NCI-H82 treated with DMSO at 0.1 percent for 48 hours (cell line): Measurements from ENCODE around the gene FAM81B.

Experiments
- DNase-seq: peaks from one replicate; lab custom pipeline; 2025; ENCODE audit not compliant: unreplicated experiment; lab: John Stamatoyannopoulos, UW

Gene FAM81B

DNA sequence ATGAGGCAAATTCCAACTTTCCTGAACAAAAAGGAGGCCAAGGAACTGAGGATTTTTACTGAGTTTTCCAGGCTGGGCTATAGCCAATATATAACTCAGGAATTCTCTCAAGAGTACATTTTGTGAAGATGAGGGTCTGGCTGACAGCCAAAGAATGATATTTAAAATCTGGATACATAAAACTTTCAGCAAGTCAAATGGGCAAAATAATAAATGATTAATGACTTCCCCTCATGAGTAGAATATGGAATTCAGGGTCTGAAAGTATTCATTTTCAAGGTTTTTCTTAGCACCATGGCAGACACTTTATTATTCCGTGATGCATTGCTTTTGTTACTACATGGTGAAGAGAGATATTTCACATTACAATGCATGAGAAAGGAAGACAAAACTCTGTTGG lies 7.8 kb downstream of the FAM81B start:
- no peak for DNase-seq

DNA sequence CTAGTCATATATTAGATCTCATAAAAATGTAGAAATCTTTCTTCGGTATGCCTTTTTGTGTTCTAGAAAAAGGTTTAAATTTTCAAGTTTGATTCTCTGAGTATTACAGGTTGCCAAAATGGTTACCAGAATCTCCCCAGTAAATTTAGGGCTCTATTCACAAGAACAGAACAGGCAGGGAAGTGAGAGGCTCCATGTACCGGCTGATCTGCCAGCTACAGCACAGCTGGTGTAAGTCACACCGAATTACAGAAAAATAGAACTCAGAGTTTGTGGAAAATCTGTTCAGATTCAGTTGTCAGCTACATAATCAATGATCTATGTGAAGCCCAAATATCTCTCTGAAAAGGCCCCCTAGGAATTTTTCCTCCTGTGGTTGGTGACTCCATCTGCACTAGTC lies 10.5 kb downstream of the FAM81B start:
- no peak for DNase-seq

DNA sequence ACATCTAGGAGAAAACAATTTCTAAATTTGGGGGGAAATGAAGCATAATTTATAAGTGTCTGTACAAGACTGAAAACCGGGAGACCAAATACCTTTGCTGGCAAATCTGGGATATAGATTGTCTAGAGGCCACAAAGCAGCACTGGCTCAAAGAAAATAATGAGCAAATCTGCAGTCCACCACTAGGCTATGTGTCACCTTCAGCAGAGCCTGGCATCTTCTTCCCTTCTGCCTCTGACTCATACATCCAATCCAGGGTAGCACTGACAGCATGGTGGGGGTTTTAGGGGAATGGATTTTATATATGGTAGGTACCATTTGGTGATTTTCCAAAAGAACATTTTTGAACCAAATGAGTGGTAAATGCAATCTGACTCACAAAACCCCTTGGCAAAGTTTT lies 12.8 kb downstream of the FAM81B start:
- no peak for DNase-seq

DNA sequence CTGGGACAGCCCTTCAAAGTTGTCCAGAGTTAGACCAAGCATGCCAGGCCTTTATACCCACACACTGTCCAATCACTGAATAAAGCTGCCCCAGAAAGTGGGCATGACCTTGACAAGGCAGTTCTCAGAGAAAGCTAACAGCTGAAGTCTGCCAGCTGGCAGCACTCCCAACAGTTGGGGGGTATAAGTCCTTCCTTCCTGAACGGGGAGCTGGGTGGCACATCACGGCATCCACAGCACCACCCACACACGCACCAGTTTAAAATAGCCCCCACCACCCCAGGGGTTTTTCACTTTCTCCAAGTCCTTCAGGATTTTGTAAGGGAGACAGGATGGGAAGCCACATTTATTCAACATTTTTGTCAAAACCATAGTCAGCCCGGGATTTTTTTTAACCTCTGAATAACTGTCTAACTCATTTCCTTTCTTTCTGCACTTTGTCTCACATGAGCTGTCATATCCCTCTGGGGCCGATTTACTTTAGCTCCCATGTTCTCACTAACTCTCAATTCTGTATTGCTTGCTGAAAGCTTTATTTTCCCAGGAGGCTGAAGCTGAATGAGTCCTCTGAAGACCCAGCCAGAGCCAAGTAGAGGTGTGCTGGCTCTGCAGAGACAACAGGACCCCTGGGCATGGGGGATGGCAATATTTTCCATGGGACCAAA lies 15.4 kb downstream of the FAM81B start:
- DNase-seq: no peak

DNA sequence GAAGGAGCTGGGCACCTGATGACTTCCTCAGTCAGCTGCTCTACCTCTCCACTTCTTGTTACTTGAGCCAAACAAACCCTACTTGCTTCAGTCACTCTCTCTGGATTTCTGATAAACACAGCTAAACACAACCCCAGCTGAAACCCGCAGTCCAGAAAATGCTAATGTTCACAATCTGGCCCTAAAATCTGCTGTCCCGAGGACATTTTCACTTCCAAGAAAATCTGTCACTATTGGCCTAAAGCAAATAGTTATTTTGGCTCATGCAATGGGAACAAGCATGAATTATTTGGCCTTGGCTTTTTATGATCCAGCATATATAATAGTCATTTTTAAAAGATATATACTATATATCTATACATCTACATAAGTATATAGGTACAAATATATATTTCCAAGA lies 19.1 kb downstream of the FAM81B start:
- no peak for DNase-seq

DNA sequence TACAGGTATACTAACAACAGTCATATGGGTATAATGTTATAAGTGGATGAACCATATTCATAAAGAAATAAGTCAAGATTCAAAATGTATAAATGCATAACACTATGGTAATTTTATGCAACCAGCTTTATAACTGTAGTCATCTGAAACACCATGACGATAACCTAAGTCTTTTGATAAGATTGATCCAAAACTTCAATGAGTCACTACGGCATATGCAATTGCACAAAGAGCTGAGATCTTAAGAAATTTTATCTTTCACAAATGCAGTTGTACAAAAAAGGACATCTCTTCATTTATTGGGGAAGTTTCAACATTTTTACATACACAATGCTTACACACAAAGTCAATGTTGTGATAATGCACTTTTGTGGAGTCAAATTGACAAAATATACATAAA lies 20.3 kb downstream of the FAM81B start:
- DNase-seq: no peak

DNA sequence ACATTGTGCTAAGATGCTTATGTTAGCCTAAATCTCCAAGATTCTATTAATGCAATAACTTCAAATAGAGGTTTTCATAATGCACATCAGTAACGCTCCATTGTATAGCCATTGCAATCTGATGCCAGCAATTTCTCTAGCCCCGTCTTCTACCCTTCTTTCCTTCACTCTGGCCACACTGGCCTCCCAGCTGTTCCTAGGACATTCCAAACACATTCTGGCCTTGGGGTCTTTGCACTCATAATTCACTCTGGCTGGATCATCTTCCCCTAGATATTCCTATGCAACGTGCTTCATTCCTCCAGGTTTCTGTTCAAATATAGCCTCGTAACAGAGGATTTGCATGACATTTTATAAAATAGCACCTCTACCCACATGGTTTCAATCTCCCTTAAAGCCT lies 23.3 kb downstream of the FAM81B start:
- DNase-seq: no peak

DNA sequence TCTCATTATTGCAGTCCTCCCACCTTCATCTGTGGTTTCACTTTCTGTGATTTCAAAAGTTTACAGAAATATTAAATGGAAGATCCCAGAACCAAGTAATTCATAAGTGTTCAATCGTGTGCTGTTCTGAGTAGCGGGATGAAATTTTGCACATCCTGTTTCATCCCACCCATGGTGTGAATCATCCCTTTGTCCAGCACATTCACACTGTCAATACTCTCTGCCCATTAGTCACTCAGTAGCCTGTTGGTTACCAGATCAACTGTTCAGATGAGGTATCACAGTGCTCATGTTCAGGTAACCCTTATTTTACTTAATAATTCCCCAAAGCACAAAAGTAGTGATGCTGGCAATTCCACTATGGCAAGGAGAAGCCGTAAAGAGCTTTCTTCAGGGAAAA lies 26.8 kb downstream of the FAM81B start:
- DNase-seq: no peak

DNA sequence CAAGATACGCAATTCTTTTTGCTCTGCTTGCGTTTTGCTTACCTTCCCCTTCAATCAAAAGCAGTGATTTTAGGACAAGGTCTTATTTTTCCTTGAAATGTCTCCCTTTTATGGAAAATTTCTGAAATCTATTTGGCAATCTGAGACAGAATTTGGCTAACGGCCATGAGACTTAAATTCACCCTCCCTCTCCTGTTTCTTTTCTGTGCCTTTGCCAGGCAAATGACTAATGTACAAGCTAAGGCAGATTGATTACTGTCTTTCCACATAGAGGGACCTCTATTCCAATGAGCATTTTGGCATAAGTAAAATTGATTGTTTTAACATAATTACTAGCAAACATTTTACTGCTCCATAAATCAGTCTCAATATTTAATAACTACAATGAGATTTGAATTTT lies 31.7 kb downstream of the FAM81B start:
- DNase-seq: no peak

DNA sequence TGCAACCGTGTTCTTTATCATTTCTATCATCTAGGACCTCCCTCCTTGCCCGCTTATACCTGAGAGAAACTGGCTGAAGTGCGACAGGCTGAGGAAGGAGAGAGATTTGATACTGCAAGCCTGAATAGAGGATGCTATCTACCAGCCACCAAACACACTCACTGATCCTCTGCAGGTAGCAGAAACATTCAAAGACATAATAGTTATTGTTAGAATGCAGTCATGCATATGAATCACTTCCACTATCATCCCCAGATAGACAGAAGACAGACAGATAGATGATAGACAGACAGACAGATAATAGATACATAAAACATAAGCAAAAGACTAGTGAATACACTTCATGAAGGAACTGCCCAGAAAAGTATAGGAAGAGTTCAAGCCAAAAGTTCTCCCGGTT lies 32.9 kb downstream of the FAM81B start:
- DNase-seq: no peak

DNA sequence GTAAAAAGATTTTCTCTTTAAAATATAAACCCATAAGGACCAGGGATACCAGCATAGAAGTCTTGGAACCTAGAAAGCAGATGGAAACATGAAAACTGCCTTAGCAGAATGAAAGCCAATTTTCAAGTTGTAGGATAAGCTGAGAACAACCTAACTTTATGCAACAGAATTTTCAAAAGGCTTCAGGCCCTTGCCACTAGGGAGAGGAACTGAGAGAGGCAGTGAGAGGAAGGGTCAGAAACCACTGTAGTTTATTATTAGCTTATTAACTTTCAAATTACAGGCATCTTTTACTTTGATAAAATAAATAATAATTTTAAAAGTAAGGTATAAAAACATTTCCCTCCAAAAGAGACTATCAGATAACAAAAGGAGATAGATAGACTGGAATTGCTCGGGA lies 33.4 kb downstream of the FAM81B start:
- DNase-seq: no peak

DNA sequence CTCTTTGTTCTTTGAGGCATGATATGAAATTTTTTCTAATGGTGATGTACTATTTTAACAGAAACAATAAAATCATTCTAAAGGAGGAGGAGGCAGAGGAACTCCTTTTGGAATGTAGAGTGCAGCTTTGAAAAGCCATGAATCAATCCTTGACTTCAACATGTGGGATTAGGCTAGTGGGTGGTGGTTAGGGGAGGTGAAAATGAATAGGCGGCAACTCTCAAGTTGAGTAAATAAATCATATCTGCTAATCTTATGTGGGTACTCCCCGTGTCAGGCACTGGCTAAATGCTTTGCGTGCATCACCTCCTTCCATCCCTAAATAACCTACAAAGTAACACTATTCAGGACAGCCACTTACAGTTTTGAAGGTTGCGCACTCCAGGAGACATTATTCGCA lies 35.1 kb downstream of the FAM81B start:
- no peak for DNase-seq

DNA sequence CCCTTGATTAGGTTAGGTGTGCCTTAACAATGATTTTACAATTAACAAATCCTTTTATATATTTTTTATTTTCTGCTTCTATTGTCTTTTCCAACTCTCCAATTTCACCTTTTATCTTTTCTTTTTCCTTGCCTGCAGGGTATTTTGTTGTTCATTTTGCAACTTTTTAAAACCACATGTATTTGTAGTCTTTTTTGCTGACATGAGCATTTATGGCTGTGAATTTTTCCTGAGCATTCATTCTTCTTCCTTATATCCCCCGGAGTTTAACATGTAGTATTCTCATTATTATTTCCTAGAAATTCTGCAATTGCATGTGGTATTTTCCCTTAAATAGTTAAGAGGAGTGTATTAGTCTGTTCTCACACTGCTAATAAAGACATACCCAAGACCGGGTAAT lies 41.6 kb downstream of the FAM81B start:
- DNase-seq: no peak

DNA sequence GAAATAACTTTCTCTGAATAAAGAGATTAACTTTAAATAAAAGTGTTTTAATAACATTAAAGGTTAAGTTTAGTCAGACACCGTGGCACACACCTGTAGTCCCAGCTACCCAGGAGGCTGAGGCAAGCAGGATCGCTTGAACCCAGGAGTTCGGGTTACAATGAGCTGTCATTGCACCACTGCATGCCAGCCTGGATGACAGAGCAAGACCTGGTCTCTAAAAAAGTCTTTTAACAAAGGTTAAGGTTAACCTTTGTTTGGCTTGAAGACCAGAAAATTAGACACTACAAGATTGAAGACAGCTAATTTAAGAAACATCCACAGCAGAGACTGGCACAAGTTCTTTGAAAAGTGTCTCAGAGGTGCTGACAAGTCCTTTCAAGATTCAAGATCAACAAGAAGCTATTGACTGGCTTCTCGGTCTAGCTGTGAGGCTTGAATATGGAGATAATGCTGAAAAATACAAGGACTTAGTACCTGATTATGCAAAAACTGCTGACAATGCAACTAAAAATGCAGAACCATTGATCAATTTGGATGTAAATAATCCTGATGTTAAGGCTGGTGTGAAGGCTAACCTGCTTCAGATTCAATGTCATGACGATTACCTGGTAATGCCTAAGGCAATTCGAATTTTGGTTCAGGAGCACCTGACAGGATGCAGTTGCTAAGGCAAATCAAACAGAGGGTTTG lies 48.8 kb downstream of the FAM81B start:
- no peak for DNase-seq

DNA sequence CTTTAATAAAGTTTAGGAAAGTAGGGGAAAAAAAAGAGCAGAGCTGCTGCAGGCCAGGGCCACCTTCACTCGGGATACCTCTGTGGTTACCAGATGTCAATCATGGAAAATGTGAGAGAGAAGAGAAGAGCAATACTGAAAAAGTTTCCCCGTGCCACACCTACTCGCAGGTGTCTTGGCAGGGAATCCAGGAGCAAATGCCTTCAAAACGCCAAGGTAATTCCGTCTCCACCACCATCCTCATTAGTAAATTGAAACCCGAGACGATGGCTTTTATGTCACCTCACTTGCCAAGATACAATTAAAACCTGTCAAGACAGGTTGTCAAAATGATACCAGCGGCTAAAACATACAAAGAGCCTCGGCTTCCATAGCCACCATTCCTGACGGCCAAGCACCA lies 49.7 kb downstream of the FAM81B start:
- DNase-seq: no peak

DNA sequence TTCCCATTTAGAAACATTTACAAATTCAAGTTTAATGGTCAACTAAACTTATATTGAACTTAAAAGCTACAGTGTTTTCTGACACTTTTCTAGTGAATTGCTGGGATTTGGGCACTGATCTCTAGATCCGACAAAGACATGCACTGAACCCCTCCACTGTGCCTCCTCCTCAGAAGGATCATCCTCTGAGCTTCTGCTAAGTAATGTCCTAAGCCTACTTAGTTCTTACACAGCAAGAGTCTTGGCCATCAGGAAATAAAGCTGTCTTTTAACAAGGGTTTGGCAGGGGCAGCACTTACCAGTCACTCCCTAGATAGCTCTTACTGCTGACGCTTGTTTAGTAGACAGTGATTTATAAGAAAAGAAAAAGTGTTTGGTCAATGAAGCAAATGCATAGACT lies 50.5 kb downstream of the FAM81B start:
- DNase-seq: peak; percentile 83

DNA sequence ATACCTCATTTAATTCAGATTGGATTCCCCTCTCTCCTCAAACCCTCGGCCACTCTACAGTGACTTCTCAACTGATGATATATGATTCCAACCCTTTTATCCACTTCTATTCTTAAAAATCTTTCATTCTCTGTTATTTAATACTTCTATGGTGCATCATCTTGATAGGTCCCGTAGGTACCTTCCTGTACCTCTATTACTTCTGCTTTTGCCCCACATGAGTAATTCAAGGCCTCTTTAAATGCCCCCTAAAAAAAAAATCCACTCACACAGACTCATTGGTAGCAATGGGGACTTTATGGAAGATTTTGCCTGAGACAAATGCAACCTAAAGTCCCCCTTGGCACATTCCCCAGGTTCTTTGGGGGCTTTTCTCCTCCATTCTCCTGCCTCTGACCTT lies 54.3 kb downstream of the FAM81B start:
- no peak for DNase-seq

DNA sequence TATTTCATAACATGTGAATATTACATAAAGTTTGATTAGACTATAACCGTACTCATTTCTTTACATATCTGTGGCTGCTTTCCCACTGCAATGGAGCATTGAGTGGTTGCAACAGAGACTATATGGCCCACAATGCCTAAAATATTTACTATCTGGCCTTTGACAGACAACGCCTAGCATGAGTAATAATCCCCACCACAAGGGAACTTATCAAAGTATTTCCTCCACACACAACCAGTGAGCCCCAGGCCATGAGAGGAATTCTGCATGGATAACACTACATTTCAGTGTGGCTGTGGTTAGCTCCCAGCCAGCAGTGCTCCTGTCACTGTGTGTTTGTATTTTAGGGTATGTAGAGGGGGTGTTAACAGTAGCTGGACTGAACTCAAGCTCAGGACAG lies 54.8 kb downstream of the FAM81B start:
- no peak for DNase-seq

DNA sequence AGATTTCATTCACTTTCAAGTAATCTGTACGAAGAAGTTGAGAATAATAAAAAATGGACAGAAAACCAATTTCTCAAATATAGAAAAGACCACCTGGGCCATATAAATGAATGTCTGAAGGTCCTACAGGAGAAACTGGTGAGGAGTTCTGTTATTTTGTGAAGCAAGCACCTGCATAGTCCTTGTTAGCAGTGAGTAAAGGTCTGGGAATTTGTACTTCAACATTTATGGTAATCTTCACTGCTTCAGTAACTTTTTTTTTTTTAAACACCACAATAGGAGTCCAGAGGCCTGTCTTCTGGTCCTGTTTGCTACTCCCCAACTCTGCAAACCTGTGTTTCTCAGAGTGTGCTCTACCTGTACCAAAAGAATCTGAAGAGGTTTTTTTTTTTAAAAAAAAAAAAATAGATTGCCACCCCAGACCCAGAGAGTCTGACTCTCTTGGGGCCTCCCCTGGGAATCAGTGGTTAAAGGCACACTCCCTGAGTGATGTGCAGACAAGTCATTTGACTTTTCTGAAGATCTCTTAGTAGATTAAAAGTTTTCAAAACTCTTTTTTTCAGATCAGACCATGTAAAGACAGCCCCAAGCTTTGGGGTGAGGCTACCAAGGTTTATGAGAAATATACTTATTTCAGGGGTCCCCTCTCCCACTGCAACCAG lies 55.5 kb downstream of the FAM81B start:
- no peak for DNase-seq

DNA sequence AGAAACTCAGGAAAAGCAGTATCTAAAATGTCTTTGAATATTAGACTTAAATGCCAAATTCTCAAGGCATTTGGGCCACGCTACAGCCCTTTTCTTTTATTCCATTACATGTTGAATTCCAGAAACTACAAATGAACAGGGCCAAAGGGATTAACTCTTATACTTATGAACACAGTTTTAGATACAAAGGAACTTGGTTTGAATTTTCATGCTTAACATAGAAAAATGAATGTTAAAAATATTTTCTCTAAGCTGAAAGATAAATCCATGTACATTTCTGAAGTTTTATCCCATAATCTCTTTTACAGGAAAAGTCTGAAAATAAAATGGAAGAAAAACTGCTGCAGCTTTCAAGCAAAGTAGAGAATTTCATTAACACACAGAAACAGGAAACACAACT lies 56.8 kb downstream of the FAM81B start:
- DNase-seq: no peak

DNA sequence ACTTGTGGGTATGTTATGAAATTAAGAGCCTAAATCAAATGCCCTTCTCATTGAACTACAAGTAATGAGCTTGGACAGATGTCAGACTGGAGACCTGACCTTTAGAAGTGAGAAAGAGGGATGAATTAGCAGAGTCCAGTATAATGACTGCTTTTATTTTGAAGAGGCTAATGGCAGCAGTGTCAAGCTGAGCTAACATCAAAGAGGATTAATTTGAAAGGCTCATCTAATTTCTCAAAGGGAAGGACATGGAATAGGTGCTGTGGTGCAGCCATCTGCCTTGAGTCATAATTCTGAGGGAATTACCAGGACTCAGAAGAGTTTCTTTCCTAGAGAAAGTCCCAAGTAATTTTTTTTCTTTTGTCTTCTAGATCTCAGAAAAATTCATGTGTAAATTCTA lies 57.6 kb downstream of the FAM81B start:
- peak; percentile 96 for DNase-seq

DNA sequence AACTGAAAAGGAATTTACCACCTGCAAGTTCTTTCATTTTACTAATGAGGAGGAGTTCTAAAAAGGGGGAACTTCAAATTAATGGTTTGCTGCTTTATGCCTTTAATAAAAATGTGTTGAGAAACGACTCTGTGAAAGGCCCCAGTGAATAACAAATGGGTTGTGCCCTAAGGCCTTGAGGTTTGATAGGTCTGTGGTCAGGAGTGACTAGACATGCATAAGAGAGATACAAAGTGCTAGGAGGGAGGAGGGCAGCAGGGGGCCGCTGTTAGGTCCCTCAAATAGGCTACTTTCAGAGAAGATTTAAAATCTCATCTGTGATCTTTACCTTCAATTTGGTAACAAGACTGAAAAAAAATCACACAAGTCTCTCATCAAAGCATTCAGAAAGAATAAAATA lies 58.3 kb downstream of the FAM81B start:
- DNase-seq: no peak

DNA sequence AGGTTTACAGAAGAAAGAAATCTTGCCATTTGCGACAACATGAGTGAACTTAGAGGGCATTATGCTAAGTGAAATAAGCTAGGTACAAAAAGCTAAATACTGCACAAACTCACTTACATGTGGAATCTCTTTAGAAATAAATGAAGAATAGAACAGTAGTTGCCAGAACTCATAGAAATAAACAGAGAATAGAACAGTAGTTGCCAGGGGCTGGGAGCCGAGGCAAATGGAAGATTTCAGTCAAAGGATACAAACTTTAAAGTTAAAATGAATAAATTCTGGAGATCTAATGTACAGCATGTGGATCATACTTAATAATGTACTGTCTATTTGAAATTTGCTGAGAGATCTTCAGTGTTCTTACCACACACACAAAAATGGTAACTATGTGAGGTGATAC lies 63.4 kb downstream of the FAM81B start:
- no peak for DNase-seq
